ENCODE results near the gene QPRT.

- TF ChIP-seq CTCF (IDR thresholded peaks at IDR 0.05), result no peak
- TF ChIP-seq POLR2A (IDR thresholded peaks at IDR 0.05), result no peak
- no peak for TF ChIP-seq POLR2AphosphoS5 (IDR thresholded peaks at IDR 0.05)
Measured at GRCh38 chr16:29662729-29663015, 16.3 kb upstream of the QPRT start.
